Umbilical cord (tissue), 2 donors: ENCODE results near the gene ADD1. TPM values are rescaled to one million over a fixed set of nuclear protein-coding genes. Genes with fewer than 3 reads are reported as not detected.

Experiments used
- DNase-seq: peaks from one replicate; pipeline ENCODE4 v3.0.0-alpha.2; 2015; ENCODE audit warnings: low spot score
- total RNA-seq: library from RNA; depleted of rRNA; stranded (reverse); fragments of >200 nt; gene quantifications from one replicate; pipeline ENCODE4 v1.2.3, GENCODE V29; 2014; ENCODE audit warnings: low replicate concordance; ENCODE audit not compliant: insufficient read depth

The ADD1 gene
- total RNA-seq, 1 donor from 2014 or later, result 182 TPM

DNA sequence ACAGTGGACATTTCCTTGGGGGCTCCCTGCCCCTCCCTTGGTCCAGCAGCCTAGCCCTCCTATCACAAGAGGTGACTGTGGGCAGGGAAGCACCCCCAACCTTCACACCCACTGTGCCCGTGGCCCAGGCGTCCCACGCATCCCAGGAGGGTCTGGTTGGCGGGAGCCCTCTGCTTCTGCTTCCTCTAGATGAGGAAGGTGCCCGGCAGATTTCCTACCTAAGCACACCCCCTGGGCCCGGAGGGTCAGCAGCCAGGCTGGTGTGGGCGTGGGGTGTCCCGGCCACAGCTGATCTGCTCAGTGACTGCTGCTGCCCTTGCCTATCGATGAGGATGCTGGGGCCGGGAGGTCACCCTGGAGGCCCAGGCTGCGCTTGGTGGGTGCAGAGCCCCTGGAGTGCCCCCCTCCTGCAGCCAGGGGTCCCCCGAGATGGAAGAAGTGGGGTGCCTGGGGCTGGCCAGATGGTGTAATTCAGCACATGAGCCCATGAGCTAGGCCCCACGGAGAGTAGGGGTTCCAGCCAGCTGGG, 38.6 kb upstream of the ADD1 start:
- DNase-seq, result no peak

DNA sequence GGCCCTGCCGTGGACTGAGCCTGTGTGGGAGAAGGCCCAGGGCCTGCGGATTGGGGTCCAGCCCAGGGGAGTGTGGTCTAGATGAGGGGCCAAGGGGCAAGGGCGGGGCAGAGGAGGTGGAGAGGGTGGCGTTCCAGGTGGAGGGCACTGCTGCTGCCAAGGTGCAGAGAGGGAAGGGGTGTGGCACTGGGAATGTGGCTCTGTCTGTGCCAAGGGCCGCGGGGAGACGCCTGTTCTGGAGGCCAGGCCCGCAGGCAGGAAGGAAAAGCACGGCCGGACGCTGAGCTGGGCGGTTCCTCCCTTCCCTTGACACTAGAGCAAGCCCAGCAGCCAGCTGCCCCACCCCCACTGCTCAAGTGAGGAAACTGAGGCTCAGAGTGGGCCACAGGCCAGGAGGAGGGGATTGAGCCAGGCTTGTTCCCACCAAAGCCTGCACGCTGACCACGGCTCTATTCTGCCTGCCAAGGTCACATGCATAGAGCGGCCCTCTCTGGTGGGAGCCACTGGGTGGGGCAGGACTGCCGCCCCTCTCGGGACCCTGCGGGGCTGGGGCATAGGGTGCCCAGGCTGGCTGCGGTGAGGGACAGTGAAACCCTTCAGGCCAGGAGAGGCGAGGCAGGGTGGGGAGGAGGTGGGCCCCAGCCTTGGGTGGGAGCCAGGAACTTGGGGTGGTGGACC, 37.8 kb upstream of the ADD1 start:
- no peak for DNase-seq

DNA sequence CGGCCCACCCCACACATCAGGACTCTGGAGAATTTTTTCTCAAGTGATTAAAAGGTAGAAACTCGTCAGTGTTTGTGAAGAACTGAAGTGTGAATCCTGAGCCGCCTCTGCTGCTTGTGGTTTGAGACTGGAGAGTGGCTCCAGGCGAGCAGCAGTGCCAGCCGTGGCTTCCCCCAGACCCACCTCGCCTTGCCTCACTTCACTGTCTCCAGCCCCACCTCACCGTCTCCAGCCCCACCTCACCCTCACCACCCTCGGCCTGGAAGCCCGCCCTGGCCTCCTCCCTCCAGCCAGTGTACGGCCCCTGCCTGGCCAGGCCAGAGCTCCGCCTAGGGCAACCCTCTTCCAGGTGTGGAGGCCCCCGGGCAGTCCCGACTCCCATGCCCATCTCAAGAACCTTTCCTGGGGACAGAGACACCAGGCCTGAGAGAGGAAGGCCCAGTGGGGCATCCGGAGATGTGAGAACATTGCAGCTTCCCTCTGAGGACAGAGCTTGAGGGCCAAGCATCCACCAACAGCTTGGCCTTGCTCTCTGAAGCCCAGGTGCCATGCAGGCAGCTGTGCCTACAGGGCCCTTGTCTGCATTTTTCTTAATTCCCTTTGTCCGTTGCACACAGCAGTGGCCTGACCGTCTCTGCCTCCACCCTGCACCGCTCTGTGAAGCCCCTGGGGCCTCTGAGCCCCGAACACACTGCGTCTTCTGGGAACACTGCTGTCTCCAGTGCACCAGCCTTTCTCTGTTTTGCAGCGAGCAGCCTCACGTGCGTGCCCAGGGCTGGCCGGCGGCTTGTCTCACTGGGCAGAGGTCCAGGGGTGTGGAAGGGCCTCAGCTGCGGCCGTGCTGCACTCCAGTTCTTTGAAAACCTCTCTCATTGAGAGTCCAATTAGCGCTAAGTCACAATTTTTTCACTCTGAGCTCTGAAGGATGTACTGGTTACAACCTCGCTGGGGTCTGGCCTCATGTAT, 37.0 kb upstream of the ADD1 start:
- peak; percentile 72 for DNase-seq

DNA sequence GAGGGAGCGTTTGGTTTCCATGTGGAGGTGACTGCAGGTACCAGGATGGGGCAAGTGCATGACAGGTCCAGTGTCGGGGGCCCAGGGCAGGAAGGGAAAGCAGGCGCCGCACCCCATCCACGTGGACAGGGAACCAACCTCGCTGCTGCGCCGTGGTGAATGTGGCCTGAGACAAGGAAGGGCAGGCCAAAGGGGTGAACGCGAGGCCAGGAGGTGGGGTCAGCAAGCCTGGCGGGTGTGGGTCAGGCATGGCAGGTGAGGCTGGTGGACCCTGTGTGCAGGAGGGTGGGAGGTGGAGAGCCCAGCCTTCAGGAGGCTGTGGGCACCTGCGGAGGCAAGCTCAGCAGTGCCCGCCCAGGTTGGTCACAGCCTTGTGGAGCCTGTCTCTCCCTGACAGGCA, 36.1 kb upstream of the ADD1 start:
- DNase-seq, result no peak

DNA sequence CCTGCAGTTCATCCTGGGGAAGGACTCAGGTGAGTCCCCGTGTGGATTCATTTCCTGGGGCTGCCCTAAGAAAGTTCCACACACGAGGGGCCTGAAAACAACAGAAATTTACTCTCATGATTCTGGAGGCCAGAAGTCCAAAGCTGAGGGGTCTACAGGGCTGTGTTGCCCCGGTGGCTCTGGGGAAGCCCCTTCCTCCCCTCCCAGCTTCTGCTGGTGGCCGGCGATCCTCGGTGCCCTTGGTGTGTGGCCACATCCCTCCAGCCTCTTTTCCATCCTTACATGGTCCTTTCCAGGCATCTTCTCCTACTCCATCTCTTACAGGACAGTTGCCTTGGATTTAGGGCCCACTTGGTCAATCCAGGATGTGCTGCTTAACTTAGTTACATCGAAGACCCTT, 35.6 kb upstream of the ADD1 start:
- DNase-seq, result no peak

DNA sequence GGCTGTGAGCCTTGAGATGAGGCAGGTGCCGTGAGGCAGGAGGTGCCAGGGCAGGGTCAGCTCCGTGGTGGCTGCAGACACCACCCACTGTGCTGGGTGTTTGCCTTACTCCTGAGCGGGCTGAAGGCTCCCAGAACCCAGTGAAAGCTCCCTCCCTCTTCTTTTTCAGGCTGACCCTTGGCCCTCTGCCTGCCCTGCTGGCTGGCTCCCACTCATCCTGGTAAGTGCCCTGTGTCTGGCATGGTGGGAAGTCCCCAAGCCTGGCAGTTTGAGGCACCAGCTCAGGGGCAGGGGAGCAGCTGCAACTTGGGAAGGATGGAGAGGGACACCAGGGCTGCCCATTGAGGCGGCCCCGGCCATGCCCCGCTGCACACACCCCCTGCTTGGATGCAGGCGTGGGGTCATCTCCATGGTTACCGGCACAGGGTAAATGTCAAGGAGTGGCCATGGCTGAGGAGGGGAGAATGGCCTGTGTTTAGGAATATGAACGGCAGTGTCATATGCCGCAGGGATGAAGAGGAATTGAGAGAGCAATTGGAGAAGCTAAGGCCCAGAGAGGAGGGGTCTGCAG, 33.9 kb upstream of the ADD1 start:
- no peak for DNase-seq

DNA sequence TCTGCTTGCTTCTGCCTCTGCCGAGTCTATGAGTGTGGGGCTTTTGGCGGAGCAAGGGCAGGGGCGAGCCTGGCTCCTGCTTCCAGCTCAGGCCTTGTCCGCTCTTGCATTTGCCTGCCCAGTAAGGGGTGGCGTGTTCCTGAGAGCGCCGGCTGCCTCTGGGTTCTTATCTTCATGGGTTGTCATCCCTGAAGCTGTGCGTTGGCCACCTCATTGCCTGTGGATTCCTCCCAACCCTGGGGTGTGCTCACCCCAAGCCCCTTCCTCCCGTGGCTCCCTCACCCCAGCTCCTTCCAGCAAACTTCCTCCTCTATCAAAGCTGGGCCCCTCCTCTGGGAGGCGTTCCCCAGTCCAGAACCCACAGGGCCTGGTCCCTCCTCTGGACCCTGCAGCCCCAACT, 33.3 kb upstream of the ADD1 start:
- no peak for DNase-seq

DNA sequence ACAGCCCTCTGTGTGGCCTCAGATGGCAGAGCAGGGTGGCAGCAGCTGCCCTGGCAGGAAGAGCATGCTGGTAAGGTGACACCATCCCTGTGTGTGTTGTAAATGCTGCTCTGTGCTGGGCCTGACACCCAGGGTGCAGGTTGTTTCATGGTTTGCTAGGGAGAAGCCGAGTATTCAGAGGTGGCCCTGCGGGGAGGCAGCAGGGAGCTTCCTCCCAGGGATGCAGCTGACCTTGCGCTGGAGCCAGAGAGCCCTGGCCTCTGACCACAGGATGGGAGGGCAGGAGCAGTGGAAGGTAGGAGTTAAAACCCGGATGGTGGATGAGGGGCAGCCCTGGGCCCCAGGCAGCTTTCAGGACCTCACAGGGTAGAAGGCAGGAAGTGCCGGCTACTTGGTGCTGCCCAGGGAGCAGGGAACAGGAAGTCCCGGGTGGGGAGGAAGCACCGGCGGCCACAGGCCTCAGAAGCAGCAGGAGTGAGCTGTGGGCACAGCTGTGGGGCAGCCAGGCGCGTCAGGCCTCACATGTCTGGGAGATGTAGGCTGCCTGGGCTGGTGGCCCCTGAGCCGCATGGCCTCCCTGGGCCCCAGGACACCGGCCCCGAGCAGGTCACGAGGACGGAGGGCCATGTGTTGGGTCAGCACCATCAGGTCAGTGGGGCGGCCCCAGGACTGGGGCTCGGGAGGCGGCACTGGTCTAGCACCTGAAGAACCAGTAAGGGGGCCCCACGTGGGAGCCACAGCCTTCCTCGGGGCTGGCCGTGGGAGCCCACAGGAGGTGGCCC, 31.6 kb upstream of the ADD1 start:
- DNase-seq, result peak; percentile 66

DNA sequence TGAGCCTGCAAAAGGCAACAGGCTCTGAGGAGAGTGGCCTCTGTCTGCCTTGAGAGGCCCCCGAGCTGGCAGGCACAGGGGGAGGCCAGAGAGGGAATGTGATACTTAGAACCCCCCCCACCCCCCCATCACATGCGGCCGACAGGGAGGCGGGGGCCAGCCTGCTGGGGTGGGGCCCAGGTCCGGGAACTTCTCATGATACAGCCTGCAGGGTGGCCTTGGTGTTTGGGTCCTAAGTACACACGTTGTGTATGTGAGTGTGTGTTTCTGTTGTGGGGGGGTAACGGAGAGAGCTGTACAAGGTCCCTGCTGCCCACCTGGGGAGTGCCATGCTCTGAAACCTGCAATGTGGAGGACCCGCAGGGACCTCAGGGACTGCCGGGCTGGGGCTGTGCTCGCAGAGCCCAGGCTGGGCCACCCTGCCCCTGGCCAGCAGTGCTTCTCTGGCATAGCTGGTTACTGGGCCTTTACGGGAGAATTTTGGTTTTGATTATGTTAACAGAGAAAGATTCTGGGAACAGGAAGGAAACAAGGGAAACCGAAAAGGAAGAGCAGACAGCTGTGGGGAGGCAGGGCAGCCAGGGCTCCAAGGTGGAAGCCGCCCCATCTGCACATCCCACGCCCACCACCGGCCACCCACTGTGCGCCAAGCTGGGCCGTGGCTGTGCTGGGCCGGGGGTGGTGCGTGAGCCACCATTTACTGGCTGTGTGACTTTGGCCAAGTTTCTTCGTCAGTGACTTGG, 30.9 kb upstream of the ADD1 start:
- no peak for DNase-seq

DNA sequence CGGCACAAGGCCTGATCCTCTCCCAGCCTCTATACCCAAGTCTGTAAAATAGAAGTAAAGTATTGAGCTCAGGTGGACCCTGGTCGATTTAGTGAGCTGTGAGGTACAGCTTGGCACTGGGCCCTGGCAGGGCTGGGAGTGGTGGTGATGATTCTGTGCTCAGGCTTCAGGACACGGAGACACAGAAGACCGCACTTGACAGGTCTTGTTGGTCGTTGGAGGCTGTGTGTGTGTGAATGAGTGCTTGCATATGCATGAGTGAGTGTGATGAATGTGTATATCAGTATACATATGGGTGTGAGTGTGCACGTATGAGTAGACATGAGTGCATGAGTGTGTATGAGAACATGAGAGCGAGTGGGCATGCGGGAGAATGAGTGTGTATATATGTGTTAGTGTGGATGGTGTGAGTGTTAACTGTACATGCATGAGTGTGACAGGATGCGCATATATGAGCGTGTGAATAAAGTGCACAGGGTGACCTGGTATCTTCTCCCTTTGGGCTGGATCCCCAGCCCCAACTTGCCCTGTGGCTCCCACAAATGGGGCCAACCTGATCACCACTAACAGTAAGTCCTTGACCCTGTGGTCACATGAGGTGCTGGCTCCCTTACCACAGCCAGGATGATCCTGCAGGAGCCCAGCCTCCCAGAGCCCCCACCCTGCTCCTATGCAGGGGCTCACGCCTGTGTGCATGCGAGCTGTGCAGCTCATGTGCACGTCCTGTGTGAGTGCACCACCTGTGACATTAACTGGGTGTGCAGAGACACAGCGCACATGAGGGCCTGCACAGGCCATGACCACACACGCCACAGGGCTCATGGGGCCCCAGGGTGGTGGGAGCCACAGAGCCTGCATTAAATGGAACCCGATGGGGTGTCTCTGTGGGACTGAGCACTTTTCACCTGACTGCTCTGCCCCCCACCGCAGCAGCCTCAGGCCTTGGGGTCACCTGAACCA, 29.9 kb upstream of the ADD1 start:
- no peak for DNase-seq

DNA sequence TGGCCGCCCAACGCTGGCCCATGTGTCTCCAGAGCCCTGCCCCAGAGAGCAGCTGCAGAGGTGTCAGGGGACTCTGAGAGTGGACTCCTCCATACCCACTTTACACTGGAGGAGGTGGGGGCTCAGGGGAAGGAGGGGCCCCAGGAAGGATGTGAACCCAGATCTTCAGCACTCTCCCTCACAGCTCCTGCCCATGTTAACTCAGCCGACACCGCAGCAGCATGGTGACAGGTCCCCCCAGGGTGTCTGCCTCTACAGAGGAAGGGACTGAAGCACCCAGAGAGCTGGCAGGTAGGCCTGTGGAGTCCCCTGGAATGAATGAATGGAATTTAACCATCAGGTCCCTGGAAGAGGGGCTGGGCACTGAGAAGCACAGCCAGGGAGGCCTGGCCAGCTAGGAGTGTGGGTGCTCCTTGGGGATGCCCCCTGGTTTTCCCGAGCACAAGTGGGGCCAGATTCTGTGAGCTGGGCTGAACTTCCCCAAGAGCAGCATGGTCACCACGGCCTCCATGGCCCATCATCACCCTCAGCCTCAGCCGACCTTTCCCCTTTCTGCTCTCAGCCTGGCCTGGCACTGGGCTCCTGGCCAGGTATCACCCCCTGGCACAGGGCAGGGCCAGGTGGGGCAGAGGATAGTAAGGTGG, 28.9 kb upstream of the ADD1 start:
- no peak for DNase-seq

DNA sequence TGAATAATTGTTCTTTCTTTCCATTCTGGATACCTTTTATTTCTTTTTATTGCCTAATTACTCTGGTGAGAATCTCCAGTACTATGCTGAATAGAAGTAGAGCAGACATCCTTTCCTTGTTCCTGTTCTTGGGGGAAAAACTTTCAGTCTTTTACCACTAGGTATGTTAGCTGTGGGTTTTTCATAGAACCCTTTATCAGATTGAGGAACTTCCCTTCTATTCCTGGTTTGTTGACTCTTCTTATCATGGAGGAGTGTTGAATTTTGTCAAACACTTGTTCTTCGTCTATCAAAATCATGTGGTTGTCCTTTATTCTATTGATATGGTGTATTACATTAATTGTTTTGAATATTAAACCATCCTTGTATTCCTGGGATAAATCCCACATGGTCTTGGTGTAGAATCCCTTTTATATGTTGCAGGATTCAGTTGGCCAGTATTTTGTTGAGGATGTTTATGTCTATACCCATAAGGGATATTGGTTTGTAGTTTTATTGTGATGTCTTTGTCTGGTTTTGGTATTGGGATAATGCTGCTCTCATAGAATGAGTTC, 27.2 kb upstream of the ADD1 start:
- DNase-seq, result no peak

DNA sequence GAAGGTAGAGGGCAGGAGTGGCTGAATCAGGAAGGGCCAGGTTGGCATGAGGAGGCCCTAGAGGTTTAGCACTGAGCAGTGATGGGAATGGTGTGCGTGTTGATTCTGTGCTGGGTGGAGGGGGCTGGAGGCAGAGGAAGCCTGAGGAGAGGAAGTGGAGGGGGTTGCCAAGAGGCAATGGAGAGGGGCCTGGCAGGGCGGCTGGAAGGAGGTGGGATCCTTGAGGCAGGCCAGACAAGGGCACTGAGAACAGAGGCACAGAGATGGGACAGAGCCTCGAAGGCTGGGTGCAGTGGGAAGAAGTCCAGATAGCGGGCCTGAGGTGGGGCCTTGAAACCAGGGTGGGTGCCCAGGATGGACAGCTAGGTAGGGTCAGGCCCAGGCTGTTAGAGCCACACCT, 26.5 kb upstream of the ADD1 start:
- no peak for DNase-seq

DNA sequence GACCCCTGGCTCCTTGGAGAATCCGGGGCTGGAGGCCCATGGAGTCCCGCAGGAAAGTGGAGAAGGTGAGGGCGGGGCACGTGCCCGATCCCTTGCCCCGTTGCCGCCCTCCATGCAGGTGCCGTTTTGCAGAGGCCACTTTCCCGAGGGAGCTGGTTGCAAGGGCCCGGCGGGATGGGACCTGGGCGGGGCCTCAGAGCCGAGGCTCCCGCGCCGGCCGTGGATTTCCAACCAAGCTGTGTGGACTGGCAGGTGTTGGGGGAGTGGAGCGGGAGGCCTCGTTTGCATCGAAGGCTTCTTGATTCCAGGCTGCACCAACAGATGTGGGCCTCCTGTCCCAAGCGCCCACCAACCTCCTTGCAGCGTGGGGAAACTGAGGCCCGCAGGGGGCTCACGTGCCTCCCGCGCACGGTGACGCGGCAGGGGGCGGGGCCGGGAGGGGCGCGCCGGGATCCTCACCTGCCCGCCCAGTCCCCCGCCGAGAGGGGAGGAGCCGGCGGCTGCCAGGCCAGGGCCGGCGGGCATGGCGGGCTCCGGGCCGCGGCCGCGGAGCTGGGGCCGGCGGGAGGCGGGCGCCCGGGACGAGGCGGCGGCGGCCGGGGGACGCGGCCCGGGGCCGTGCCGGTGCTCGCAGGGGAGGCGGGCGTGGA, 25.8 kb upstream of the ADD1 start:
- DNase-seq, result no peak

DNA sequence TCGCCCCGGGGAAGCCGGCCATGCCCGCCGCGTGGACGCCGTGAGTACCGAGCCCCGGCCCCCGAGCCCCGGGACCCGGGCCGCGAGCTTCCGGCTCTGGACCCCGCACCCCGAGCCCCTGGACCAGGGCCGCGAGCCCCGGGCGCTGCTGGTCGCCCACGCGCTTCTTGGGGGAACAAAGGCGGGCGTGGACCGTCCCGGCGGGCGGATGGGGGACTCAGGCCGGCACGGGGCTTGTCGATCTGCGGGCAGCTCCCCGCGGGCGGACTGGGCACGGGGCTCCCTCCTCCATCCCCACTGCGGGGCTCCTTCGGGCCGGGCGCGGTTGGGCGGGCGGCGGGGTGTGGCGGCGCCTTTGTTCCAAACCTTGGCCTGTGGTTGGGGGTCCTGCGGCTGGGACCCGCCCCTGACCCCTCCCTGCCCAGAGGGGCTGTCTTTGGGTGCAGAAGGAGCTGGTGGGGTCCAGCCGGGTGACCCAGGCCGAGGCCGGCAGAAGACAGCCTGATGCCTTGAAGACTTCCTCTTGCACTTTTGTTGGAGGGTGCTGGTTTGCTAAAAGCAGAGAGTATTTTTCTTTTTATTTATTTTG, 25.2 kb upstream of the ADD1 start:
- no peak for DNase-seq

DNA sequence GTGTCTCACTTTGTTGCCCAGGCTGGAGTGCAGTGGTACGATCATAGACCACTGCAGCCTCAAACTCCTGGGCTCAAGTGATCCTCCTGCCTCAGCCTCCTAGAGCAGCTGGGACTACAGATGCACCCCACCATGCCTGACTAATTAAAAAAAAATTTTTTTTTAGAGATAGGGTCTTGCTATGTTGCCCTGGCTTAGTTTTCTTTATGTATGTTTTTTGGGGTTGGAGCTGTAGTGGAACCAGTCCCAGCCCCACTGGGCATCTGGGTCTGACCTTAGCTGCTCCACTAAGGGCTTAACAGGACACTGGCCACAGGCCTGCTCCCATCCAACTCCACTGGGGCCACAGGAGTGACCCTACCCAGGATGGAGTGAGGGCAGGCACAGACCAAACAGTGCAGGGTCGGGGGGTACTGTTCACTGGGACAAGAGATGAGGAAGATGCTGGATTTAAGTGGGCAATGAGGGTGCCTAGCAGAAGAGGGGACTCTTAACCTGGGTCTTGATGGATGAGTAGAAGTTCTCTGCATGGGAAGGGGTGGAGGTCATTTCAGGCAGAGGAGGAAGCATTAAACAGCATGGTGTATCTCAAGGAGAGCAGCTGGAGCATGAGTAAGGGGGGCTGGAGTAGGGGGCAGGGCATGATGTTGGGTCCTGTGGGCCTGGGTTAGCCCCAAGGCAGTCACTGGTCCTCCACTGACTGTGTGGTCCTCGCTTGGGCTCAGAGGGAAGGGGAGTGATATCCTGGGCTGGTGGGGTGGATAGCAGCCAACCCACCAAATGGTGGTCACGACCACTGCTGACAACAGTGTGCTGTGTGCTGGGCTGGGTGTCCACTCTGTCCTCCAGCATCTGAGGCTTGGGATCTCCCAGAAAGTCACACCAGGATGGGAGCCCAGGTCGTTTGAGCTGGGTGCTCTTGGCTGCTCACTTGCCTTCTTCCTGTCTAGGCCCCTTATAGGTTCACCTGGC, 24.1 kb upstream of the ADD1 start:
- no peak for DNase-seq
